Measurements from ENCODE around the gene TIMM10.
A peak's percentile ranks its signal among the peaks of the same experiment; 100 is the strongest.

The TIMM10 gene

GRCh38 chr11:57502376-57502775 is 28.2 kb downstream of the TIMM10 start:
- no peak for DNase-seq

DNA sequence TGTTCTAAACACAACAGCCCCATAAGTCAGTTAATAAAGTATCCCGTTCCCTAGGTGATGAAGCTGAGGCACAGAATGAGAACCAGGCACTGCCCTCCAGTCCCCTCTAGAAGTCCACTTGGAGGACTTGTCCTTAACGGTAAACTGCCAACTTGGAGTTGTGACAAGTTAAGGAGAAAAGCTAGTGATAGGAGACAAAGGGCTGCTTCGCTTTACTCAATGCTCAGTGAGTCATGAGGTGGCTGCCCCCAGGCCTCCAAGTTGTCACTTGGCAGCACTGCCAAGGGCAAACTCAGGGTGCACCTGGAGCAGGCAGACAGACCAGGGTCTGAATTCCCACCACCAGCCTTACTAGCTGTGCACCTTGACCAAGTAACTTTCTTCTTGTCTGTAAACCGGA is 28.6 kb downstream of the TIMM10 start:
- no peak for DNase-seq

GRCh38 chr11:57500926-57501325 is 29.6 kb downstream of the TIMM10 start:
- no peak for DNase-seq

GRCh38 chr11:57500515-57500914 is 30.0 kb downstream of the TIMM10 start:
- no peak for DNase-seq

- DNase-seq, result no peak
Observed at GRCh38 chr11:57499983-57500461, 30.5 kb downstream of the TIMM10 start.

DNA sequence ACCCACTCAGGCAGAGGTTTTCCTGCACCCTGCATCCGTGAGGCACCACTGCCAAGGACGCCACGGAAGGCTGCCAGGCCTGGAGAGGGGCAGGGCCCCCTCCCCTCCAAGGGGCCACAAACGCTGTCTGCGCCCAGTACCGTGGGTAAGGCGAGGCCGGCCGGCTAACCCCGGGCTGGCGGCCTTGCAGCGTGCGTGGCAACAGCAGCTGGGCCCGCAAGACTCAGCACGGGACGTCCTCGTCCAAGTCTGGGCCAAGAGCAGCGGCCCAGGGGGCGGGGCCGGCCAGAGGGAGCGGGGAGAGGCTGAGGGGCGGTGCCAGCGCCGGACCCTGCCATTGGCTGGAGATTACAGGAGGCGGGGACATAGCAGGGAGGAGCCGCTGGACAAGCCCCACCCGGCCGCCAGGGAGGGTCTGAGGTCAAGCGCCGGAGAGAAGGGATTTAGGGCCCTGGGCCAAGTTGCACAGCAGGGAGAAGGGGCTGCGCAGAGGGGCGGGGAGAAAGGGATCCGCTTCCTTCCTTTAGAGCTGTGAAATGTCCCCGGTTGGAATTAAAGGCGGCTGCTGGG is 31.1 kb downstream of the TIMM10 start:
- no peak for DNase-seq

DNA sequence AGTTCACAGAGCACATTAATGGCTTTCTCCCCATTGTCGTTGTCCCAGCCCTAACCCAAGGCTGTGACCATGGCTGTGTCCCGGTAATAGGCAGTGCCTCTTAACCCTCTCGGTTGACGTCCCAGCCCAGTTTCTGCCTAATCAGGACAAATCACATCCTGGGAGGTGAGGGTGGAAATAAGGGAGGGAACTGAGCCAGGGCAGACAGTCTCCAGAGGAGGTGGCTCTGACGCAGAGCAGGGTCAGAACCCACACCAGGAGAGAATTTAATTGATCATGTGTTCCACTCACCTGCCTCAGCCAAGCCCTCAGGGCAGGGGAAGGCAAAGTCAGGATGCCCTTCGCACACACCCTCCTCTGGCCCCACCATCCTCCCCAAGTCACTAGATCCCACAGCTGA is 32.0 kb downstream of the TIMM10 start:
- DNase-seq, result no peak

DNA sequence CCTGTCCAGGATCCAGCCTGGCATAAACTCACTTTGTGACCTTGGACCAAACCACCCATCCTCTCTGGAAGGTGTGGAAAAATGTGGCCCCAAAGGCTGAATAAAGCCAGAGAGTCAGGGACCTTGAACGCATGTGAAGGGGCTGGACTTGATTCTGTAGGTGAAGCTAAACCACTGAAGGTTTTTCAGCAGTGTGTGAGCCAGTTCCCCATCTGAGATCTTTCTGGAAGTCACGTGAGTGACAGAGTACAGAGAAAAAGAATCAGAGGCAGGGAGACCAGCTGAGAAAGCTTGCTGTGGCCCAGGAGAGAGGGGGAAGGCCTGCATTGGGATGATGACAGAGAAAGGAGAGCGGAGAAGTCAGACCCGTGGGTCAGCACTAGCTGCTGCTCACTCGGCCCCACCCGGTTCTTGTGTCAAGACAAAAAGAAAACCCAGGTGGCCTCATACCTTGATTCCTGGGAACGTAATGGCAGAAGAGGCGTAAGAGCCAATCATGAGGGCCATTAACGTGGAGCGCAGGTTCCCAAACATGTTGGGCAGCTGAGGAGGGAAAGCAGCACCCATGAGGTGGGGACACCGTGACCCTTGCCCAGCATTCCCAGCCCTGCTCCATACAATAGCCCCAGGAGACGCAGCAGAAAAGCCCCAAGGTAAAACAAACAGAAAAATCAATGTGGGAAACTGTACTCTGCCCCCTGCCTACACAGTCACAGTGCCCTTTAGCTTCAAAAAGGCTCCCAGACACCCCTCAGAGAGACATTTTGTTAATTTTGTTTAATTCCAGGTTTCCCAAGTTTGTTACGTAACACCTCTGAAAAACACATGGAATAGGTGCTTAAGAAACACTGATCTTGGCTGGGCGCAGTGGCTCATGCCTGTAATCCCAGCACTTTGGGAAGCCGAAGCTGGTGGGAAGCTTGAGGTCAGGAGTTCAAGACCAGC is 33.0 kb downstream of the TIMM10 start:
- DNase-seq, result no peak

DNA sequence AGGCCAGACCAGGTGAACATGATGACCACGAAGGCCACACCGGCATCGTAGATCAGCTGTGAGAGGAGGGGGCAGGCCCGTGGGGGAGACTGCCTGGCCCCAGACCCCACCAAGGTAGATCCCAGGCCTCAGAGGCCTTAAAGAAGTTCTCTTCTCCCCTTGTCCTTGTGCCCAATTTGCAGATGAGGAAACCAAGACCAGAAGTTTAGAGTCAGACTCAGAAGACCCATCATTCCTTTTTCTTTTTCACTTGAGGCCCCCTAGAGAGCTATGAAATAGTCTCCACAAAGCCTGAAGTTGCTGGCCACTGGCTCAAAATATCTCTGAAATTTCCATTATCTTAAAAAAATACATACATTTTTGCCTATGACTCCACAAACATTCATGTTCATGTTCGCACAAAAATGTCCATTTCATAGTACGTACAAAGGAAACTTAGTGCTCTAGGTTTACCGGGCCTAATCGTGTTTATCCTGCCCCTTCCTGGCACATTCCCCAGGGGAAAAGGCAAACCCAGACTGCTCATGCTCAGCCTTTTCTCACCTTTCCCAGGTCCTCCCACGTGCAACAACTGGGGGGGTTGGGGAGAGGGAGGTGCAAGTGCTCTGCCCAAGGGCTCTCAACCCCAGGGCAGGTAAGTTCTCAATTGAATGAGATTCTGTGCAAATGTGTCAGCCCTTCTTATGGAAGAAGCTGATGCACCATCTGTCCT is 34.3 kb downstream of the TIMM10 start:
- DNase-seq, result no peak

GRCh38 chr11:57493507-57494503 is 36.7 kb downstream of the TIMM10 start:
- DNase-seq, result peak; percentile 77 to 81

DNA sequence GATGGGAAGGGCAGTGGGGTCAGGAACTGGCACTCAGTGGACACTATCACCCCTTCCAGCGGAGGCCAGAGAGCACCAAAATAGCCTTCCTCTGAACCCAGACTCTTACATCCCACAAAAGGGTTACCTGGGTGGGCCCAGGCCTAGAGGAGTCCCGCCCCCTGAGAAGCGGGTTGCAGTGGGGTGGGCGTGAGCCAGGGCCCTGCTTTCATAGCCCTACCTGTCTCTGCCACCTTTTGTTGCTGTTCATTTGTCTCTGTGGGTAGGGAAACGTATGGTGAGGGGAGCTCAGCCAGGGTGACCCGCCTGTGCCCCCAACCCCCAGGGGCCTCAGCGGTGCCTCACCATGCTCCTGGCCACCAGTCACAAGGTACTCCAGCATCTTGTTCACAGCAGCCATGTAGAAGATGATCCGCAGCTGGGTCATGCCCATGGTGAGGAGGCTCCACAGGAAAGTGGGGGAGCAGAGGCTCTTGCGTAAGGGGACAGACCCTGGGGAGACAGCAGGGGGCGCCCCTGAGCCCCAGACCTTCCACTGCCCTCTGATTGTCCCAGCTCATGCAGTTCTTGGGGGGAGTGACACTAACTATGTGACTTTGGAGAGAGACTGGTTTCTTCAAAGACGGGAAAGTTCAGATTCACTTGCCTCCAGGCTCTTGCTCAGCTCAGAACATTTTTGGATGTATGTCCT is 39.0 kb downstream of the TIMM10 start:
- peak; percentile 36 to 41 for DNase-seq

DNA sequence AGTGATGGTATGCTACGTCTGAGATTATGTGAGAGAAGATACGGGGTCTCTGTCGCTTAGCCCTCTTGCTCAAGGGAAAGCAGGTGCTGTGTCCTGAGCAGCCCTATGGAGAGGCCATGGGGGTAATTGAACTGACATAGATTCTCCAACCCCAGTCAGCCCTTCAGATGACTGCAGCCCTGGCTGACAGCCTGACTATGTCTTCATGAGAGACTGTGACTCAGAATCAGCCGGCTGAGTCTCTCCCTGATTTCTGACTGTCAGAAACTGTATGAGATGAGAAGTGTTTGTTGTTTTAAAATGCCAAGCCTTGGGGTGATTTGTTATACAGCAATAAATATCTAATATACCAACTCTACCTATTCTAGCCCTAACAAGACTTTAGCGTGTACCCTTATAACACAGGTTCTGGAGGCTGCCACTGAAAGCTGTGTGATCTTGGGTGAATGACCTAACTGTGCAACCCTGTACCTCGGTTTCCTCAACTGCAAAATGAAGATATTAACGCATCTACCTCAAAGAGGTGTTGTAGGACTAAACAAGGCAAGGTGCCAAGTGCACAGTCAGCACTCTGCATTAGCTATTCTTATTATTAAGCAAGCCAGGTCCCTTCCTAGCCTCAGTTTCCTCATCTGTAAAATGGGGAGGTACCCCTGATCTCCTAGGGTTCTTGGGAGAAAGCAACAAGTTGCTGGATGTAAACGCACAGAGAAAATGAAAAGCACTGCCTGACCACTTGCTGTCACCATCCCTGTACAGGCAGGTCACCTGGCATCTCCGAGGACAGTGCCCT is 39.9 kb downstream of the TIMM10 start:
- DNase-seq, result no peak

DNA sequence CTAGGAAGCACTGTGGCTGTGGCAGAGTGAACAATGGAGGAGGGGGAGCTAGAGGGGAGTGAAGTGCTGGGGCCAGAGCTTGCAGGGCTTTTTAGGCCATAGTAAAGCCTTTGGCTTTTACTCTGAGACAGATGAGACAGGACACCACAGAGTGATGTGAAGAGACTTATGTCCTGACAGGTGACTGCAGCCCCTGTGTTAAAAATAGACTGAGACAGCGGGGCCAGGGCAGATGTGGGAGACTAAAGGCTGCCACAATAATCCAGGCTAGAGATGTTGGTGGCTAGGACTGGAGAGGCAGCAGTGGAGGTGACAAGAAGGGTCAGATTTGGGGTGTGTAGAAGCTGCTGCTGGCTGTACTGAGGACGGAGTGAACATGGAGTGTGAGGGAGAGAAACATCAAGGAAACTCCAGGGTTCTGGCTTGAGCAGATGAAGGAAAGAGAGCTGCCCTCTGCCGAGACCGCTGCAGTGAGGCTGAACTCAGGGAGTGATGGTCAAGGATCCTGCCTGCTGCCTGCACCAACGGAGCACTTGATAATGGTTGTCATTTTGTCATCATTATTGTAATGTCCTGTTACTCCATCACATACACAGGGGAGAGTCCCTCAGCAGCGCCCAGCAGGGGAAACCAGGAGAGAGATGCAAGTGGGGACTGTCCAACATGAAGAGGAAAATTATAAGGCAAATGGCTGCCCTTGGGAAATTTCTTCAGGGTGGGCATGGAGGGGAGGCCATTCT is 42.5 kb downstream of the TIMM10 start:
- DNase-seq, result no peak

- no peak for DNase-seq
Observed at GRCh38 chr11:57487021-57487778, 43.4 kb downstream of the TIMM10 start.

DNA sequence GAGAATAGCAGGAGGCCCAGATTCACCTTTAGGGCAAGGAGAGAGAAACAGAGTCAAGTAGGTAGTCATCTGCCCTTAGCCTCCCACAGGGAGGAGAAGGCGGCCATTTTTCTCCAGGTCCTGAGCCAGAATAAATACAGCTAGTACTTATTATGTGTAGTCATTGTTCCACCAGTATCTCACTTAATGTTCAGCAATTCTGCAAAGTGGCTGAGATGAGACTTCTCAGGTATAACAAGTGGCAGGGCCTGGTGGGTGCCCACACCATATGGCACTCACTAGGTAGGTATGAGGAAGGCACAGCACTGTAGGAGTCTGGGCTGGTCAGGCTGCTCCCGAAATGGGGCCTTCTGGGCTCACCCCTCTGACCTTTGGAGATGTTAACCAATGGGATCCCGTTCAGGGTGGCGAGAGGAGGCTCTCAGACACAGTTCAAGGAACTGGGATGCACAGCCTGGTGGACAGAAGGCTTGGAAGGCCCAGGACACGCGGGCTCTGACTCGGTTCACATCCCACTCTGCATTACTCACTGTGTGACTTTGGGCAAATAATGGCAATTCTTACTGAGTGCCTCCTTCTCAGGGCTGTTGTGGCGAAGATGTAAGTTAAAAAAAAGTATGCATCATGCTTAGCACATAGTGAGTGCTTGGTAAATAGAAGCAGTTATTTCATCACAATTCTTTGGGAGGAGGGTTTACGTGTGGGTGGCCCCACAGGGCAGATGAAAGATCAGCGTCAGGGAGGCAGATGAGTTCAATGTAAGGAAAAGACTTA is 45.1 kb downstream of the TIMM10 start:
- DNase-seq, result no peak

- DNase-seq, result no peak
Observed at GRCh38 chr11:57484141-57484710, 46.3 kb downstream of the TIMM10 start.

DNA sequence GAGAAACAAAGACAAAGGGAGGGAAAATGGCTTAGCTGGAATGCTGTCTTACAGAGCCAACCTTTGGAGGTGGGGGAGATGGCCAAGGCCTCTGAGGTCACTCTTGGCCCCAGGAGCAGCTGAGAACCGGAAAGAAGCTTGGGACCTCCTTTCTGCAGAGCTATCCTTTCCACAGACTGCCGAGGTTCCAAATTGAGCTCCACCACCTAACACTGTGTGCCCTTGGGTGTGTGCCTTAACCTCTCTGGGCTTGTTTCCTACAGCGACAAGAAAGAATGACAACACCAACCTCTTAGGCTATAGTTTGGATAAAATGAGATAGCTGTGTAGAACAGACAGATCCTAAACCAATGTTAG is 47.0 kb downstream of the TIMM10 start:
- DNase-seq, result no peak

Measured in activated CD4-positive, alpha-beta T cell treated with anti-CD3 and anti-CD28 coated beads, Interleukin-2, amount 50 U/mL, for 4 hours (primary cell).